Measurements from ENCODE around the gene VAV2.
"Not testable (repeated sequence)": the region's sequence is repeated elsewhere in the genome, so short reads cannot be mapped to it uniquely, and the experiment has no call there.

VAV2 gene

DNA sequence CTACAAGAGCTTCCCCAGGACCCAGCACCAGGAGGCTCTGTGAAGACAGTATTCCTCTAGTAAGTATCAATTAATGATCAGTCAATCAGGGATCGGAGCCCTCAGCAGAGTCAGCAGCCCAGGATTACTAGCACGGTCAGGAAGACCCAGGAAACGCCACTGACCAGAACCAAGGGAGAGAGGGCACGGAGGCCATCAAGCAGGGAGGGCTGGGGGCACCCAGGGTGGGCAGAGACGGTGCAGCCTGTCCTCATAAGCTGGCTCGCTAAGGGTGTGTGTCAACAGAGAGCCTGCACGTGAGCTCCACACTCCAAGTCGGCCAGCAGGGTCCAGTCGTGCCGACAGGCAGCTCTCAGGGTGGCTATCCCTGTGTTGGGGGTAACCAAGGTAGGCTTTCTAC is 29.0 kb downstream of the VAV2 start:
- Histone ChIP-seq H3K27me3 (ENCODE audit: control insufficient read depth, insufficient read depth, low read length) (no peaks in the 10 kb centered on the region), H3K36me3 (ENCODE audit: control insufficient read depth, insufficient read depth, low read length) (no peaks in the 10 kb centered on the region), H3K9me3 (ENCODE audit: control insufficient read depth, low read length) (no peaks in the 10 kb centered on the region), H3K9ac (ENCODE audit: low read length) (no peak overlapping the region), H3K4me1 (ENCODE audit: control insufficient read depth, insufficient read depth, low read length) (peaks cover 52% of the 10 kb centered on the region), H3K4me3 (ENCODE audit: low read length) (no peak overlapping the region)

DNA sequence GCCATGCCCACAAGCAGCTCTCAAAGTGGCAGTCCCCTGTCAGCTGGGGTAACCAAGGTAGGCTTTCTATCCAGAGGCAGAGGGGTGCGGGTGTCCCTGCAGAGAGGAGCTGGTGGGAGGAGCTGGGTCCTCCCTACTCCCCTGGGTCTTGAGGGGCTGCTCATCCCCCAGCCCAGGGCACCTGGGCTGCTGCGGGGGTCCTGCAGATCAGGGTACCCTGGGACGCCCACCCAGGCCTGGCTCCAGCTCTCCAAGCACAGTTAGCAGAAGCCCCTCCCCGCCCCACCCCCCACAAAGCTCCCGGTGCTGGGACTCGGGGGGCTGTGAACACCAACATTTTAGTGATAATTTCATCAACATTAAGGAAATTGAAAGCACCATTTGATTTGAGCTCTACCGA is 29.8 kb downstream of the VAV2 start:
- H3K27me3 ChIP-seq (ENCODE audit: control insufficient read depth, insufficient read depth, low read length), result no peaks in the 10 kb centered on the region
- H3K9ac ChIP-seq (ENCODE audit: low read length), result no peak overlapping the region
- peaks cover 52% of the 10 kb centered on the region for H3K4me1 ChIP-seq (ENCODE audit: control insufficient read depth, insufficient read depth, low read length)
- no peak overlapping the region for H3K4me3 ChIP-seq (ENCODE audit: low read length)
- no peaks in the 10 kb centered on the region for H3K9me3 ChIP-seq (ENCODE audit: control insufficient read depth, low read length)
- no peaks in the 10 kb centered on the region for H3K36me3 ChIP-seq (ENCODE audit: control insufficient read depth, insufficient read depth, low read length)

- Histone ChIP-seq H3K9me3 (ENCODE audit: control insufficient read depth, low read length) (no peaks in the 10 kb centered on the region), H3K36me3 (ENCODE audit: control insufficient read depth, insufficient read depth, low read length) (no peaks in the 10 kb centered on the region), H3K9ac (ENCODE audit: low read length) (no peak overlapping the region), H3K27me3 (ENCODE audit: control insufficient read depth, insufficient read depth, low read length) (no peaks in the 10 kb centered on the region), H3K4me1 (ENCODE audit: control insufficient read depth, insufficient read depth, low read length) (peaks cover 58% of the 10 kb centered on the region), H3K4me3 (ENCODE audit: low read length) (no peak overlapping the region)
Observed at GRCh38 chr9:133961226-133962165, 30.6 kb downstream of the VAV2 start.

DNA sequence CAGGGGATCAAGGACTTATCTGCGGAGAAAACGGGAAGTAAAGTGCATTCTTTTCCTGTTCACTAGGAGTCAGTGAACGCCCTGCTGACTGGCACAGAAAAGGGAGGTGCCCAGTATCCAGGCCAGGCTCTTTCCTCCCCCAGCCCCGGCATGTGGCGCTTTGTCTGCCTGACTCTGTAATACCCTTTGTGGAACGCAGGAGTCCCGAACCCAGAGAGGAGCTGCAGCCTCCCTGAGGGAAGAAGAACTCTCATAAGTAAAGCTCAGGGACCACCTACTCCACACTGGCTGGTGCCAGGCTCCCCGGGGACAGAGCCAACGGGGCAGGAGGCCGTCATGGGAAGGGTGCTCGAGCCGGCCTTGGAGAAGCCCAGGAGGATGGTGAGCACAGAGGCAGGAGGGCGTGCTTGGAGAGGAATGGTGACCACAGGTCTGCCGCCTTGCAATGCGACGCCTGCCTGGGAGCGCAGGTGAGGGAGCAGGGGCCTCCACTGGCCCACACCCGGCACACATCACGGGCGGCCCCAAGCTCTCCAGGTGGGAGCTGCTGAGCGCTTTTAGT is 31.5 kb downstream of the VAV2 start:
- H3K9ac ChIP-seq (ENCODE audit: low read length), result no peak overlapping the region

GRCh38 chr9:133959966-133960567 is 32.1 kb downstream of the VAV2 start:
- Histone ChIP-seq H3K27me3 (ENCODE audit: control insufficient read depth, insufficient read depth, low read length) (no peaks in the 10 kb centered on the region), H3K4me3 (ENCODE audit: low read length) (no peak overlapping the region), H3K4me1 (ENCODE audit: control insufficient read depth, insufficient read depth, low read length) (peaks cover 66% of the 10 kb centered on the region), H3K9me3 (ENCODE audit: control insufficient read depth, low read length) (no peaks in the 10 kb centered on the region), H3K36me3 (ENCODE audit: control insufficient read depth, insufficient read depth, low read length) (no peaks in the 10 kb centered on the region), H3K9ac (ENCODE audit: low read length) (no peak overlapping the region)

More for the DNA sequence above, 31.5 kb downstream of the VAV2 start:
- Histone ChIP-seq H3K36me3 (ENCODE audit: control insufficient read depth, insufficient read depth, low read length) (no peaks in the 10 kb centered on the region), H3K4me1 (ENCODE audit: control insufficient read depth, insufficient read depth, low read length) (peaks cover 66% of the 10 kb centered on the region), H3K9me3 (ENCODE audit: control insufficient read depth, low read length) (no peaks in the 10 kb centered on the region), H3K4me3 (ENCODE audit: low read length) (no peak overlapping the region), H3K27me3 (ENCODE audit: control insufficient read depth, insufficient read depth, low read length) (no peaks in the 10 kb centered on the region)

DNA sequence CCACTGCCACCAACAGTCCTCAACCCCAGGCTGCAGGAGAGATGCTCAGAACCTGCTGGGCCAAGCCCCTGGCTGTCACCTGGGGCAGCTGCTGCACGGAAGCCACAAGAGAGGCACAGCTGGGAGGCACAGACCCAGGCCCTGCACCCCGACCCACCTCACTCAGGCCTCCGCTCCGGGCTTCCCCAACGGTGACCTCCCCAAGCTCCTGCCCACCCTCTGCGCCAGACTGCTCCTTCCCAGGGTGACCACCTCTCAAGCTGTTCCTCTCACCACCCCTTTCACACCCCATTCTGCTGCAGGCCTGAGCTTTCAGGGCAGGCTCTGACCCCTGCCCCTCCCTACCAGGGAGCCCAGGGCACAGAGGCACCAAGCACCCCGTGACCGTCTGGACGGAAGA is 33.0 kb downstream of the VAV2 start:
- no peaks in the 10 kb centered on the region for H3K36me3 ChIP-seq (ENCODE audit: control insufficient read depth, insufficient read depth, low read length)
- H3K4me3 ChIP-seq (ENCODE audit: low read length), result no peak overlapping the region
- H3K4me1 ChIP-seq (ENCODE audit: control insufficient read depth, insufficient read depth, low read length), result peaks cover 70% of the 10 kb centered on the region
- no peaks in the 10 kb centered on the region for H3K27me3 ChIP-seq (ENCODE audit: control insufficient read depth, insufficient read depth, low read length)
- H3K9ac ChIP-seq (ENCODE audit: low read length), result no peak overlapping the region
- no peaks in the 10 kb centered on the region for H3K9me3 ChIP-seq (ENCODE audit: control insufficient read depth, low read length)

GRCh38 chr9:133958756-133959155 is 33.4 kb downstream of the VAV2 start:
- Histone ChIP-seq H3K4me1 (ENCODE audit: control insufficient read depth, insufficient read depth, low read length) (peaks cover 70% of the 10 kb centered on the region), H3K36me3 (ENCODE audit: control insufficient read depth, insufficient read depth, low read length) (no peaks in the 10 kb centered on the region), H3K9ac (ENCODE audit: low read length) (no peak overlapping the region)

GRCh38 chr9:133957772-133958171 is 34.4 kb downstream of the VAV2 start:
- peaks cover 60% of the 10 kb centered on the region for H3K4me1 ChIP-seq (ENCODE audit: control insufficient read depth, insufficient read depth, low read length)
- H3K27me3 ChIP-seq (ENCODE audit: control insufficient read depth, insufficient read depth, low read length); H3K36me3 ChIP-seq (ENCODE audit: control insufficient read depth, insufficient read depth, low read length); H3K4me3 ChIP-seq (ENCODE audit: low read length); H3K9me3 ChIP-seq (ENCODE audit: control insufficient read depth, low read length); H3K9ac ChIP-seq (ENCODE audit: low read length): not testable (repeated sequence)

More at GRCh38 chr9:133958756-133959155, 33.4 kb downstream of the VAV2 start:
- Histone ChIP-seq H3K27me3 (ENCODE audit: control insufficient read depth, insufficient read depth, low read length) (no peaks in the 10 kb centered on the region), H3K4me3 (ENCODE audit: low read length) (no peak overlapping the region), H3K9me3 (ENCODE audit: control insufficient read depth, low read length) (no peaks in the 10 kb centered on the region)

DNA sequence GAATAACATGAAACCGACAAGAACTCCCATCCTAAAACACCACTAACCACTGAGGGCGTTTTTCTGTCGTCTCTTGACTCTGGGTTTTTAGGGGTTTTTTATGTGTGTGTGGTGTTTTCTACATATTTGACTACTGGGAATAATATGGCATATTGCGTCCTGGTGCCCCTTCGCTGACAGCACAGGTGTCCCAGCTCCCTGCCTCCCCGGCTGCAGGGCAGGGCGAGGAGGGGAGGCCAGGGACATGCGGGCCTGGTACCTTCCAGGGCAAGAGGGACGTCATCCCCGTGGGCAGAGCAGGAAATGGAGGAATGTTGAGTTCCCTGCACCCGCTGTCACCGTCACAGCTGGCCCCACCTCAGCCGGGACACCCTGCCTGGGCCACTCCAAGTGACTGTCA is 34.8 kb downstream of the VAV2 start:
- H3K9ac ChIP-seq (ENCODE audit: low read length), result no peak overlapping the region
- H3K9me3 ChIP-seq (ENCODE audit: control insufficient read depth, low read length), result no peaks in the 10 kb centered on the region
- H3K4me1 ChIP-seq (ENCODE audit: control insufficient read depth, insufficient read depth, low read length), result peaks cover 56% of the 10 kb centered on the region
- no peaks in the 10 kb centered on the region for H3K27me3 ChIP-seq (ENCODE audit: control insufficient read depth, insufficient read depth, low read length)
- no peaks in the 10 kb centered on the region for H3K36me3 ChIP-seq (ENCODE audit: control insufficient read depth, insufficient read depth, low read length)
- H3K4me3 ChIP-seq (ENCODE audit: low read length), result no peak overlapping the region

GRCh38 chr9:133956520-133957076 is 35.5 kb downstream of the VAV2 start:
- no peaks in the 10 kb centered on the region for H3K36me3 ChIP-seq (ENCODE audit: control insufficient read depth, insufficient read depth, low read length)
- peaks cover 48% of the 10 kb centered on the region for H3K4me1 ChIP-seq (ENCODE audit: control insufficient read depth, insufficient read depth, low read length)
- peak overlapping the region; percentile 7 for H3K9ac ChIP-seq (ENCODE audit: low read length)
- no peaks in the 10 kb centered on the region for H3K9me3 ChIP-seq (ENCODE audit: control insufficient read depth, low read length)
- H3K4me3 ChIP-seq (ENCODE audit: low read length), result no peak overlapping the region
- no peaks in the 10 kb centered on the region for H3K27me3 ChIP-seq (ENCODE audit: control insufficient read depth, insufficient read depth, low read length)

DNA sequence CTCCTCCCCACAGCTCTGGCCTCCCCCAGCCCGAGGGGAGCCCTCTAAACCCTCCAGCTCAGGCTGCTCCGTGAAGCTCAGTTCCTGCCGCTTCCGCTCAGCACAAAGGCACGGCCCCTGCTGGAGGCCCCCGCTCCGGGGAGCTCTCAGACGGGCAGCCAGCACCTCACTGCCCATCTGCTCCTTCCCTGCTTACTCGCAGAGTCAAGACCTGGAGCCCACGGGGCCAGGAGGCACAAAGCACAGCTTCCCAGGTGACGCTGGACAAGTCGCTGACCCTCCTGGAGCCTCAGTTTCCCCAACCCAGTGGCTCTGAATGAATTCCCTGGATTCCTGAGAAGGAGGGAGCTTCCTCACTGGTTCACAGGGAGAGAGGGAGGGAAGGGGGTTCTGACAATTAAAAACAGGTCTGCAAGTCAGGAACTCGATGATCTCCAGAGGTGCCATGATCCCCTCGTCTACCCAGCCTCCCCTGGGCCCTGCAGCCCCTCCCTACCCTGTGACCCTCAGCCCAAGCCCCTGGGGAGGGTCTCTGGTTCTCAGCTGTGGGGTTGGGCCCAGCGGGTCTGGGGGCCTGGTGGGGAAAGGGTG is 36.2 kb downstream of the VAV2 start:
- Histone ChIP-seq H3K9me3 (ENCODE audit: control insufficient read depth, low read length) (no peaks in the 10 kb centered on the region), H3K4me3 (ENCODE audit: low read length) (no peak overlapping the region), H3K27me3 (ENCODE audit: control insufficient read depth, insufficient read depth, low read length) (no peaks in the 10 kb centered on the region), H3K36me3 (ENCODE audit: control insufficient read depth, insufficient read depth, low read length) (no peaks in the 10 kb centered on the region), H3K4me1 (ENCODE audit: control insufficient read depth, insufficient read depth, low read length) (peaks cover 42% of the 10 kb centered on the region), H3K9ac (ENCODE audit: low read length) (no peak overlapping the region)

Measured in mucosa of stomach (tissue), 1 donor.